H9 (cell line): ENCODE measurements around the gene ACTL9. TPM values are rescaled to one million over a fixed set of nuclear protein-coding genes. Genes with fewer than 3 reads are reported as not detected.

Experiments
- DNase-seq: peaks from one replicate; pipeline ENCODE4 v3.0.0-alpha.2; 2017
- H2AFZ ChIP-seq: one replicate; pipeline ENCODE4 v1.6.1; 2013; ENCODE audit warnings: mild to moderate bottlenecking, low read length, control low read depth, moderate library complexity
- H2AK5ac ChIP-seq: 2 replicates; pipeline ENCODE4 v1.6.1; 2013; ENCODE audit warnings: low read length, control low read depth, mixed read lengths; ENCODE audit not compliant: insufficient read length
- H2BK120ac ChIP-seq: one replicate; pipeline ENCODE4 v1.6.1; 2013; ENCODE audit warnings: low read depth, mild to moderate bottlenecking, low read length, control low read depth, inconsistent platforms; ENCODE audit not compliant: poor library complexity, severe bottlenecking
- H2BK12ac ChIP-seq: 2 replicates; pipeline ENCODE4 v1.6.1; 2013; ENCODE audit warnings: low read length, control low read depth, mixed read lengths, low read depth; ENCODE audit not compliant: insufficient read length
- H2BK15ac ChIP-seq: 2 replicates; pipeline ENCODE4 v1.6.1; 2013; ENCODE audit warnings: low read depth, low read length, control low read depth
- H2BK20ac ChIP-seq: one replicate; pipeline ENCODE4 v1.6.1; 2013; ENCODE audit warnings: low read depth, mild to moderate bottlenecking, low read length, control low read depth, inconsistent platforms; ENCODE audit not compliant: poor library complexity, severe bottlenecking
- H2BK5ac ChIP-seq: 2 replicates; pipeline ENCODE4 v1.6.1; 2013; ENCODE audit warnings: low read length, control low read depth, mixed read lengths; ENCODE audit not compliant: insufficient read length
- H3K14ac ChIP-seq: 2 replicates; pipeline ENCODE4 v1.6.1; 2013; ENCODE audit warnings: low read length, control low read depth; ENCODE audit not compliant: insufficient read depth
- H3K18ac ChIP-seq: 2 replicates; pipeline ENCODE4 v1.6.1; 2013; ENCODE audit warnings: low read depth, mild to moderate bottlenecking, mixed read lengths, low read length, control low read depth; ENCODE audit not compliant: insufficient read length
- H3K23ac ChIP-seq: 2 replicates; pipeline ENCODE4 v1.6.1; 2013; ENCODE audit warnings: low read length, control low read depth, mixed read lengths, low read depth; ENCODE audit not compliant: insufficient read length
- H3K23me2 ChIP-seq: 2 replicates; pipeline ENCODE4 v1.6.1; 2013; ENCODE audit warnings: low read depth, mild to moderate bottlenecking, mixed read lengths, low read length, control low read depth; ENCODE audit not compliant: insufficient read length, poor library complexity, severe bottlenecking
- H3K27ac ChIP-seq: 2 replicates; pipeline ENCODE4 v1.5.1; 2013; ENCODE audit warnings: low read length, control low read depth, mixed read lengths, low read depth; ENCODE audit not compliant: insufficient read length
- H3K27me3 ChIP-seq: 2 replicates; pipeline ENCODE4 v1.6.1; 2013; ENCODE audit warnings: low read length, control low read depth, inconsistent platforms; ENCODE audit not compliant: insufficient read depth
- H3K4ac ChIP-seq: 2 replicates; pipeline ENCODE4 v1.6.1; 2013; ENCODE audit warnings: low read depth, mild to moderate bottlenecking, control low read depth, inconsistent platforms, low read length, moderate library complexity
- H3K4me1 ChIP-seq: 2 replicates; pipeline ENCODE4 v1.6.1; 2013; ENCODE audit warnings: low read length, control low read depth, inconsistent platforms; ENCODE audit not compliant: insufficient read depth
- H3K4me2 ChIP-seq: 2 replicates; pipeline ENCODE4 v1.6.1; 2013; ENCODE audit warnings: low read length, control low read depth, mixed read lengths; ENCODE audit not compliant: insufficient read length, insufficient read depth
- H3K56ac ChIP-seq: 2 replicates; pipeline ENCODE4 v1.6.1; 2013; ENCODE audit warnings: low read depth, mild to moderate bottlenecking, mixed read lengths, low read length, control low read depth; ENCODE audit not compliant: insufficient read length
- H3K79me1 ChIP-seq: 2 replicates; pipeline ENCODE4 v1.6.1; 2013; ENCODE audit warnings: low read depth, mild to moderate bottlenecking, moderate library complexity, low read length, control low read depth, inconsistent platforms; ENCODE audit not compliant: insufficient read depth, poor library complexity, severe bottlenecking
- H3K79me2 ChIP-seq: 2 replicates; pipeline ENCODE4 v1.6.1; 2013; ENCODE audit warnings: low read length, control low read depth, inconsistent platforms; ENCODE audit not compliant: insufficient read depth
- H3K9ac ChIP-seq: 2 replicates; pipeline ENCODE4 v1.6.1; 2013; ENCODE audit warnings: low read length, control low read depth, mixed read lengths; ENCODE audit not compliant: insufficient read length; ENCODE audit errors: extremely low read depth
- H3K9me3 ChIP-seq: one replicate; pipeline ENCODE4 v1.6.1; 2013; ENCODE audit warnings: low read depth, low read length, inconsistent platforms; ENCODE audit not compliant: control insufficient read depth
- H3T11ph ChIP-seq: one replicate; pipeline ENCODE4 v1.6.1; 2013; ENCODE audit warnings: mild to moderate bottlenecking, low read length, control low read depth, inconsistent platforms
- H4K20me1 ChIP-seq: one replicate; pipeline ENCODE4 v1.6.1; 2013; ENCODE audit not compliant: control insufficient read depth, insufficient read length, insufficient read depth
- H4K5ac ChIP-seq: 2 replicates; pipeline ENCODE4 v1.6.1; 2013; ENCODE audit warnings: low read depth, mild to moderate bottlenecking, mixed read lengths, low read length, control low read depth; ENCODE audit not compliant: insufficient read length
- H4K8ac ChIP-seq: replicated peaks from 2 replicates; pipeline ENCODE4 v1.6.1; 2013; ENCODE audit warnings: low read length, control low read depth, mixed read lengths, low read depth; ENCODE audit not compliant: insufficient read length
- H4K91ac ChIP-seq: 2 replicates; pipeline ENCODE4 v1.6.1; 2013; ENCODE audit warnings: low read depth, mild to moderate bottlenecking, moderate library complexity, mixed read lengths, low read length, control low read depth; ENCODE audit not compliant: insufficient read length
- H3K27ac Mint-ChIP-seq, 3 experiments: 2 replicates in 2 of 3; 3 replicates in 1 of 3; pipeline ENCODE4 v1.8.0; 2020 to 2021; ENCODE audit warnings: mixed read lengths in 3 of 3, mild to moderate bottlenecking in 1 of 3, moderate library complexity in 1 of 3
- H3K27me3 Mint-ChIP-seq: 2 replicates; pipeline ENCODE4 v1.8.0; 2021; ENCODE audit warnings: low read depth, mild to moderate bottlenecking, moderate library complexity, mixed read lengths
- H3K36me3 Mint-ChIP-seq, 3 experiments: 2 replicates in 2 of 3; 3 replicates in 1 of 3; pipeline ENCODE4 v1.8.0; 2020 to 2021; ENCODE audit warnings: low read depth in 3 of 3, mixed read lengths in 3 of 3; ENCODE audit not compliant: insufficient read depth in 1 of 3
- H3K4me1 Mint-ChIP-seq, 2 experiments: 2 replicates each; pipeline ENCODE4 v1.8.0; 2020; ENCODE audit warnings: mixed read lengths in 2 of 2
- H3K4me3 Mint-ChIP-seq, 2 experiments: 2 replicates in 1 of 2; 3 replicates in 1 of 2; pipeline ENCODE4 v1.8.0; 2020 to 2021; ENCODE audit warnings: mild to moderate bottlenecking in 2 of 2, mixed read lengths in 2 of 2, moderate library complexity in 1 of 2
- H3K9me3 Mint-ChIP-seq, 2 experiments: 2 replicates in 1 of 2; 3 replicates in 1 of 2; pipeline ENCODE4 v1.8.0; 2020; ENCODE audit warnings: mild to moderate bottlenecking in 2 of 2, mixed read lengths in 2 of 2, moderate library complexity in 1 of 2
- CTCF ChIP-seq: fragments of 200-600 bp; sonication (generic); conservative IDR thresholded peaks from 3 replicates; pipeline ENCODE4 v1.8.0; 2021; ENCODE audit warnings: antibody characterized with exemption, mild to moderate bottlenecking
- WGBS: extraction: QIAGEN DNeasy Blood & Tissue Kit; methylation state at CpG from one replicate; pipeline ENCODE4 v1.1.7; 2013; ENCODE audit warnings: missing lambda C conversion rate, low lambda C conversion rate, mixed read lengths; ENCODE audit not compliant: insufficient read length; ENCODE audit errors: extremely low coverage; 5-methylcytosine and 5-hydroxymethylcytosine counted together
- total RNA-seq: library from RNA; stranded (reverse); gene quantifications from 2 replicates; pipeline ENCODE4 v1.2.1, GENCODE V29; 2021

The ACTL9 gene
- total RNA-seq, 1 experiment from 2014 or later, result not detected

GRCh38 chr19:8722032-8722431 lies 23.4 kb upstream of the ACTL9 start:
- Histone ChIP-seq H3K27me3 (no peaks in the 10 kb centered on the region), H3K4me2 (no peak overlapping the region), H3K9me3 (peaks cover 76% of the 10 kb centered on the region), H2BK12ac (no peak overlapping the region), H3K23ac (no peak overlapping the region), H3K56ac (no peak overlapping the region), H3K79me1 (no peaks in the 10 kb centered on the region), H4K8ac (no peak overlapping the region), H4K5ac (no peak overlapping the region), H3K4me1 (no peaks in the 10 kb centered on the region), H3K14ac (no peak overlapping the region), H4K91ac (no peak overlapping the region), H3K79me2 (no peaks in the 10 kb centered on the region), H3T11ph (no peak overlapping the region), H2AK5ac (no peak overlapping the region), H3K9ac (no peak overlapping the region), H3K23me2 (no peaks in the 10 kb centered on the region), H2BK20ac (no peak overlapping the region), H3K27ac (no peak overlapping the region), H3K4ac (no peak overlapping the region), H2BK5ac (no peak overlapping the region), H4K20me1 (no peaks in the 10 kb centered on the region), H2BK120ac (no peak overlapping the region), H2AFZ (no peak overlapping the region), H2BK15ac (no peak overlapping the region), H3K18ac (no peak overlapping the region)
- Mint-ChIP-seq H3K4me3 (no peak overlapping the region), H3K4me1 (no peaks in the 10 kb centered on the region), H3K36me3 (peaks cover 3 to 23% (median 4%) of the 10 kb centered on the region in 3 experiments; a peak in 6 of 7 replicates), H3K9me3 (peaks cover 81 to 92% of the 10 kb centered on the region in 2 experiments), H3K27me3 (peaks cover 3% of the 10 kb centered on the region), H3K27ac (no peak overlapping the region)
- no peak for TF ChIP-seq CTCF
- WGBS, result no CpG with 5 or more reads among the region's 2 CpGs
- no peak for DNase-seq
